Measurements from ENCODE around the gene TTLL5.
"Not testable (repeated sequence)": the region's sequence is repeated elsewhere in the genome, so short reads cannot be mapped to it uniquely, and the experiment has no call there.

Gene TTLL5

DNA sequence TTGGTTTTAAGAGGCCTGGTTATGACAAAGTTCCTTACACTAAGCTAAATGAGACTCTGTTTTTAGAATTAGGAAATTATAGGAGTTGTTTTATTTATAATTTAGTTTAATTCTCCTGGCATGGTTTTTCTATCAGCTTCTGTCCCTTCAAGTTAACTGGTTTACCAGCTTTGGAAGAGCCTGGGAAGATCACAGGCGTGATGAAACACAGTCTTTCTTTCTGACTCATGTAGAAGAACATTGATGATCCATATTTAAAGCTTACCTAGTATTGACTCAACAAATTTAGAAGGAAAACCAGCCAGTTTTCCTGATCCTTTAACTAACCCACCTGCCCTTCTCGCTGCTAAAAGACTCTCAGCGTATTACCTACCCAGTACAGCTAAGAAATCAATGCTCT is 165.6 kb downstream of the TTLL5 start:
- no peak for DNase-seq (ENCODE audit: low read depth in 2 of 2, low spot score in 1 of 2)

DNA sequence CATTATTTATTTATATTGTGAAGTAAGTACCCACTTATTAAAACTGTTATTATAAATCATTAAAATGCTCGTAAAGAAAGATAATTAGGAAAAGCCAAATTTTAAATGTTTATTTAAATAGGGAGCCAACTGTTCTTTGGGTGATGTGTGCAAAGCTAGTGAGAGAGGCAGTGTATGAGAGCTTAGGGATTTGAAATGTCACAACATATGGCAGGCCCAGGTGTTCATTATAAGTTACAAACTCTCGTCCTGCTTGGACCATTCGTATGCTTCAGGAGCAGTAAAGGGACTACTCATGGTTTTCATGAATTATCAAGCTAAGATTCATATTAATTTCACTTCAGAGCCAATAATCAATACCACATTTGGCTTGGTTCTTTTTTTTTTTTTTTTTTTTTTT is 166.3 kb downstream of the TTLL5 start:
- DNase-seq (ENCODE audit: low read depth in 2 of 2, low spot score in 1 of 2), result no peak

DNA sequence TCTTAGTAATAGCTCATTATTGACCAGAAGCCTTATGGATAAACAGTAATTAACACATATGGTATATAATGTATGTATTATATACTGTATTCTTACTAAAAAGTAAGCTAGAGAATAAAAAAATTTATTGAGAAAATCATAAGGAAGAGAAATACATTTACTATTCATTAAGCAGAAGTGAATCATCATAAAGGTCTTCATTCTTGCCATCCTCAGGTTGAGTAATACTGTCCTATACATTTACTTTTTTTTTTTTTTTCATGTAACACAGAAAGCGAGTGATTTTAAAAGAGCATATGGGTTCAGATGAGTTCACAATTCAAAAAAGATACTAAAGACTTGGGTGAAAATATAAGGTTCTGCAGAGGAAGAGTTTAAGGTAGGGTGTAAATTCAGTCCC is 168.3 kb downstream of the TTLL5 start:
- no peak for DNase-seq (ENCODE audit: low read depth in 2 of 2, low spot score in 1 of 2)

DNA sequence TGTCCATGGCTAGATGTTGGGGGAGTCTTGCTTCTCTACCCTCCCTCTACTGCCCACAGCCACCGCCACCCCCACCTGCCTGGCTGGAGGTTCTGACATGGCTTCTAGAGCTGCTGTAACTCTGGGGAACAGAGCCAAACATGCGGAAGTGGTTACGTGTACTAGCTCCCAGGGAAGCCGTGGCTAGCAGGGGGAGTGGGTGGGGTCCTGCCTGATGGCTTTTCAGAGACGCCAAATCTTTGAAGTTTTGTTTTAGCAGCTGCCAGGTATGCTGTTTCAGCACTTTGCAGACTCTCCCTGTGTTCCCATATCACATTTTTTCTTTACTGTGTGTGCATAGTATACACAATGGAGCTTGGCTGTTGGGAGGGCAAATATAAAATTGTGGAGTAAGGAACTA is 170.4 kb downstream of the TTLL5 start:
- DNase-seq (ENCODE audit: low read depth in 2 of 2, low spot score in 1 of 2), result no peak

DNA sequence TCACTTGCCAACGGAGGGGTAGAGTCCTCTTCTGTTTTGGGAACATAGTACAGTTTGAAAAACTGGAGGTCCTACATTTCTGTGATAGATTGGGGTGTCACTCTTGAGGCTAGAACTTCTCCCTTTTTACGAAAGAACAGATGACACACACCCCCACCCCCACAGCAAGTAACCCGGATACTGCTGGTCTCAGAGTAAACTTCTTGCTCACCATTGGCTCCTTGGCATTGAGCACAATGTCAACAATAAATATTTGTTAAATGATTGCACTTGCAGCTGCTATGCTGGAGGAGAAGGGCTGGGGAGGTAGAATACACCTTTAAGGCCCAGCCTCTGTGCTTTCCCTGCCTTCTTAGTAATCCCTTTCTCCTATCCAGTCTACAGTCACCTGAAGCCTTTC is 170.9 kb downstream of the TTLL5 start:
- no peak for DNase-seq (ENCODE audit: low read depth in 2 of 2, low spot score in 1 of 2)

GRCh38 chr14:75832621-75833297 is 171.7 kb downstream of the TTLL5 start:
- DNase-seq (ENCODE audit: low read depth in 2 of 2, low spot score in 1 of 2), result no peak

GRCh38 chr14:75833326-75834020 is 172.4 kb downstream of the TTLL5 start:
- DNase-seq (ENCODE audit: low read depth in 2 of 2, low spot score in 1 of 2), result no peak

DNA sequence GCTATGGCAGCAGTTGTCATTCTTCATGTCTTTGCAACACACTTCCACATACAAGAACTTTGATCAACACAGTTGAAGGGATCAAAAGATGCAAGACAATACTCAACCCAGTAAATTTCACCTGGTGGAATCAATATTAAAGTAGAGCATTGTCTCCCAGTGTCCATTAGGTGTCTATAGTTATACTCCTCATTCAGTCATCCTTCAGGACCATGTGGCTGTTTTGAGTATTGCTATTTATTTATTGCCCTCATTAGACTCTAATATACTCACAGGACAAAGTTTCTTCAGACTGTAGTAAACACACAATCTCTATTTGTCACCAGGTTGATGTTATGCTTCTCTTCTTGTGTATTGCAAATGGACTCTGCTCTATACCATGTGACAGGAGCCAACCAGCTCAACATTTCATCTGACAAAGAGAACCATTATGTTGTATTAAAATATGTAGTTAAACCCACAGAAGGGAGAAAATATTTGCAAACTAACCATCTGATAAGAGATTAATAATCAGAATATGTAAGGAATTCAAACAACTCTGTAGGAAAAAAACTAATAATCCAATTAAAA is 174.2 kb downstream of the TTLL5 start:
- DNase-seq (ENCODE audit: low read depth in 2 of 2, low spot score in 1 of 2), result no peak

DNA sequence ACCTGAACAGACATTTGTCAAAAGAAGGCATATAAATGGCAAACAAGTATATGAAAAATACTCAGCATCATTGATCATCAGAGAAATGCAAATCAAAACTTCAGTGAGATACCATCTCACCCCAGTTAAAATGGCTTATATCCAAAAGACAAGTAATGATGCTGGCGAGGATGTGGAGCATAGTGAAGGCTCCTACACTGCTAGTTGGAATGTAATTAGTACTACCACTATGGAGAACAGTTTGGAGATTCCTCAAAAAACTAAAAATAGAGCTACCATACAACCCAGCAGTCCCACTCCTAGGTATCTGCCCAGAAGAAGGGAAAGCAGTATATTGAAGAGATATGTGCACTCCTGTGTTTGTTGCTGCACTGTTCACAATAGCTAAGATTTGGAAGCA is 174.7 kb downstream of the TTLL5 start:
- no peak for DNase-seq (ENCODE audit: low read depth in 2 of 2, low spot score in 1 of 2)

DNA sequence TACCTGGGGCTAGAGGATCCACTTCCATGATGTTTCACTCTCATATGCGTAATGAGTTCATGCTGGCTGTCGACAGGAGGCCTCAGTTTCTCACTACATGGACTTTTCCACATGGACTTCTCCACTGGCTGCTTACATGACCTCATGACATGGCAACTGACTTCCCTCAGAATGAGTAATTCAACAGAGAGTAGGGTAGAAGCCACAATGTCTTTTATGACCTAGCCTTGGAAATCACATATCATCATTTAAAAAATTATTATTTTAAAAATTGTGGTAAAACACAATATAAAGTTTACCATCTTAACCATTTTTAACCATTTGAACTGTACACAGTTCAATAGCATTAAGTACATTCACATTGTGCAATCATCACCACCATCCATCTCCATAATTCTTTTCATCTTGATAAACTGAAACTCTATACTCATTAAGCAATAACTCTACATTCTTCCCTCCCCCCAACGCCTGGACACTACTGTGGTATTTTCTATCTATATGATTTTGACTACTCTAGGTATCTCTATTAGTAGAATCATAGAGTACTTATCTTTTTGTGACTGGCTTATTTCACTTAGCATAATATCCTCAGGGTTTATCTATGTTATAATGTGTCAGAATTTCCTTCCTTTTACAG is 176.2 kb downstream of the TTLL5 start:
- DNase-seq (ENCODE audit: low read depth in 2 of 2, low spot score in 1 of 2), result no peak

DNA sequence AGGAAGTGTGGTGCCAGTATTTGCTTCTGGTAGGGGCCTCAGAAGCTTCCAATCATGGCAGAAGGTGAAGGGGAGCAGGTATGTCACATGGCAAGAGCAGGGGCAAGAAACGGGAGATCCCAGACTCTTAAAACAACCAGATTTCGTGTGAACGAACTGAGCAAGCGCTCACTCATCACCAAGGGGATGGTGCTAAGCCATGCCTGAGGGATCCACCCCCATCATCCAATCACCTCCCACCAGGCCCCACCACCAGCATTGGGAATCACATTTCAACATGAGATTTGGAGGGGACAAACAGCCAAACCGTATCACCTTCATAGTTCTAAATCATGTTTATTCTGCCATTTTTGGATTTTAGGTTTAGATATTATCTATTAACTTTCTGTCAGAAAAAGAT is 179.9 kb downstream of the TTLL5 start:
- DNase-seq (ENCODE audit: low read depth in 2 of 2, low spot score in 1 of 2), result no peak

DNA sequence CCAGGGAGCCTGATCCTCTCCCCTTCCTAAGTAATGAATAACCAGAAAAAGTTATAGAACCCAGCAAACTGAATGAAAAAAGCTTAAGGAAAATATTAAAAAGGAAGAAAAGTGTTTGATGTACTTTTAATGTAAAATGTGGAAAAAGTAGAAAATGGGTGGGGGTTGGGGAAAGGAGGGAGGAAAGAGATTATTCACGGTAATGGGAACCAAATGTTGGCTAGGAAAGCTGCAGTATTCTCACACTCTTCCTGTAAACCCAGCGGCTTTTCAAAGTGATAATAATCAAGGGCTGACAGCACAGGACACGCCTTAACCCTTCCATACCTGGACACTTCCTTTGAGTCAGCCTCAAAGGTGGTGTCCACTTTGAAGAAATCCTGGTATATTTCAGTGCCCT is 181.5 kb downstream of the TTLL5 start:
- no peak for DNase-seq (ENCODE audit: low read depth in 2 of 2, low spot score in 1 of 2)

DNA sequence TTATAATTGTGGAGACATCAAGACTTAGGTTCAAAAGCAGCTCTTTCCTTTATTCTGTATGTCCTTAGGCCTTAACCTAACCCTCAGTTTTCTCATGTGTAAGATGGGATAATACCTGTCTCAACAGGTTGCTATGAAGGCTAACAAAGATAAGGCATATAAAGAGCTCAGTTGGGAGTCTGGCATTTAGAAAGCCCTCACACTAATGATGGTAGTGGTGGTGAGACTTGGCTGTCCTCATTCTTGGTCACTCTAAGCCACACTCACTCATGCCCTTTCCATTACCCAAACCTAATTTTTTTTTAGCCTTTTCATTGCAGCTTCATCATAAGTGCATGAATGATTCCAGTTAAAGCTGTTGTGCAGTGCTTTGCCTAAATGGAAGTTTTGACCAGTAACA is 183.4 kb downstream of the TTLL5 start:
- no peak for DNase-seq (ENCODE audit: low read depth in 2 of 2, low spot score in 1 of 2)

DNA sequence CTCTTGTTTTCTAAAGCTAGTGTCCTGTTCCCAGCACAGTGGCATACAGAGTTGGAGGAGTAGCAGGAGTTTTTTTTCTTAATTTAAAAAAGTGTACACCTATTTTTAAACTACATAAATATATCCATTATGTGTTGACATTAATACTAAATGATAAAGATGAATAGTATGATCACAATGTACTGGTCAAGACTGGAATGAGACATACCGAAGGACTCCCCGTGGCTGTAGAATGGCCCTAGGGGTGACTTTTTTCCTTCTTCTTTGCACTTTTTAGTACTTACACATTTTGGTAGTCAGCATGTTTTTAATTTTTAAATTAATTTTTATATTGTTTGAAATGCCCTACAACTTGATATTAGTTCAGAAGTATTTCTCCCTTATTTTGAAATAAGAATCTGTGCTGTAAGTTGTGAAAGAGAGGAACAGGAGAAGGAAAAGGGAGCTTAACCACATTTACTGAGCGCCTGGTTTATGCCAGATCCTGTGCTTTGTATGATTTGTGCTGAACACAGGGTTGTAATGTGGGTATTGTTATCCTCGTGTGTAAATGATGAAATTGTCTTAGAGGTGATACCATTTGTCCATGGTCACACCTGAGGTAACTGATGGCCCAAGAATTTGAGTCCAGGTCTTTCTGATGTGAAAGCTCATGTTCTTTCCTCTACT is 184.2 kb downstream of the TTLL5 start:
- DNase-seq (ENCODE audit: low read depth in 2 of 2, low spot score in 1 of 2), result no peak

- DNase-seq (ENCODE audit: low read depth in 2 of 2, low spot score in 1 of 2), result not testable (repeated sequence)
These were observed 185.6 kb downstream of the TTLL5 start for GRCh38 chr14:75846694-75847093.

DNA sequence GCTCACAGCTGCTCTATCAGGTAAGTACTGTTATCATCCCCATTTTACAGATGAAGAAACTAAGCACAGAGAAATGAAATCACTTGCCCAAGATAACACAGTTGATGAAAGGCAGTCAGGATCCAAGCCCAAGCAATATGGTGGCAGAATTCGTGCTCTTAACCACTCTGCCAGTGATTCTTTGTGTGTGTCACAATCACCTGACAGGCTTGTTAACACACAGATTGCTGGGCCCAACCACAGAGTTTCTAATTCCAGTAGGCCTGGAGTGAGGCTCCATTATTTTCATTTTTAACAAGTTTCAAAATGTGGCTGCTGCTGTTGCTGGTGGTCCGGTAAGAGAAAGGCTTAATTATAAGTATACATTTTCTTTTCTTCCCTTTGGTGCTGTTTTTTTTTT is 186.5 kb downstream of the TTLL5 start:
- no peak for DNase-seq (ENCODE audit: low read depth in 2 of 2, low spot score in 1 of 2)

GRCh38 chr14:75848167-75848913 is 187.3 kb downstream of the TTLL5 start:
- no peak for DNase-seq (ENCODE audit: low read depth in 2 of 2, low spot score in 1 of 2)

DNA sequence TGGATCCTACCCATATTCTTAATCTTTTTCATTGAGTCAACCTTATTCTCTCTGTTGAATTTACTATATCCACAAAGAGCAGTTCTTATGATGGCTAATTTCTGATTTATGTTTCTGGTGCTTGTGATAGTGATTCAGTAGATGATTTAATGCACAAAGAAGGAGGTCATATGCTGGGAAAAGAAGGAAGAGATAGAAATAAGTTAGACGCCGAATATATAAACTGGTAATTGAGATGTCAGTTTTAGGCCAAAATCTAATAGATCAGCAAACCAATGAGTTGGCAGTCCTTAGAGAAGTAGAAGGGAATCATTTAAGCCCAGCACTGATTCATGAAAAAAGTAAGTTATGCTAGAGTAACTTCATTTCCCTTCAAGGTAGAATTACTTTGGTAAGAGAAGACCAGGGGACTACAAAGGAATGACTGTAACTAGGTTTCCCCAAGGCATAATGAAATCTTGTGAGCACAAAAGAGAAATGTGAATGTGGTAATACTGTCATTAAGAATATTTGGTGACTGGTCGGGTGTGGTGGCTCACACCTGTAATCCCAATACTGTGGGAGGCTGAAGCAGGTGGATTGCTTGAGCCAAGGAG is 188.4 kb downstream of the TTLL5 start:
- no peak for DNase-seq (ENCODE audit: low read depth in 2 of 2, low spot score in 1 of 2)

DNA sequence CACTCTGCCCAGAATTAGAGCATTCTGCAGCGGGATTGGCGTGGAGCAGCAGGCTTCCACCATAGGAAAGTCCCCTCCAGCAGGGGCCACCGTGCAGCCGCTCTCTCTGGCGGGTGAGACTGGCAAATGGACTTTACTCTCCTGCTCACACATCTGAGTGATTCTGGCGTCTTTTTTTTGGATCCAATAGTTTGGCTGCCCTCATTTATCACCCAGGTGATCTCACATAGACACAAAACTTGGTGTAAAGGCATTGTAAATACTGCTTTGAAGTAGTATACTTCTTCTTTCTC is 190.5 kb downstream of the TTLL5 start:
- no peak for DNase-seq (ENCODE audit: low read depth in 2 of 2, low spot score in 1 of 2)

DNA sequence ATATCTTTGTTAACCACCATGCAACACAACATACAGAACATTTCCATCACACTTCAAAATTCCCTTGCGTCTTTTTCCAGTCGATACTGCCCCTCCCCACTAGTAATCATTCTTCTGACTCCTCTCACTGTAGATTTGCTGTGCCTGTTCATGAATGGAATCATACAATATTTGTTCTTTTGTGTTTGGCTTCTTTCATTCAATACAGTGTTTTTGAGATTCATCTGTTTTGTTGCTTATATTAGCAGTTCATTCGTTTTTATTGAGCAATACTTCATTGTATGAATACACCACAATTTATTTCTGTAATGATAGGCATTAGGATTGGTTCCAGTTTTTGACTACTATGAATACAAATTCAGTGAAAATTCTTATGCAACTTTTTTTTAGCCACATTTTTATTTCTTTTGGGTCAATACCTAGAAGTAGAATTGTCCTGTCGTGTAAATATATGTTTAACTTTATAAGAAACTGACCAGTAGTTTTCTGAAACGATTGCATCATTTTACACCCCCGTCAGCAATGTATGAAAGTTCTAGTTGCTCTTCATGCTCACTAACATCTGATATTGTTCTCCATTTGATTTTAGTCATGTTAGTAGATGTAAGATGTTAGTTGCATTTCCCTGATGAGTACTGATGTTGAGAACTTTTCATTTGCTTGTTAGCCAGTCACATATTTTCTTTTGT is 193.2 kb downstream of the TTLL5 start:
- DNase-seq (ENCODE audit: low read depth in 2 of 2, low spot score in 1 of 2), result no peak

Measured in stimulated activated CD8-positive, alpha-beta memory T cell treated with anti-CD3 and anti-CD28 coated beads, Interleukin-4, amount 100 ng/mL, for 1 hour (primary cell).